Measurements from ENCODE around the gene EGFL7. TPM values are rescaled to one million over a fixed set of nuclear protein-coding genes. Genes with fewer than 3 reads are reported as not detected.

Gene EGFL7
- total RNA-seq, 2 experiments from 2014 or later = 0.29 to 1.1 TPM

DNA sequence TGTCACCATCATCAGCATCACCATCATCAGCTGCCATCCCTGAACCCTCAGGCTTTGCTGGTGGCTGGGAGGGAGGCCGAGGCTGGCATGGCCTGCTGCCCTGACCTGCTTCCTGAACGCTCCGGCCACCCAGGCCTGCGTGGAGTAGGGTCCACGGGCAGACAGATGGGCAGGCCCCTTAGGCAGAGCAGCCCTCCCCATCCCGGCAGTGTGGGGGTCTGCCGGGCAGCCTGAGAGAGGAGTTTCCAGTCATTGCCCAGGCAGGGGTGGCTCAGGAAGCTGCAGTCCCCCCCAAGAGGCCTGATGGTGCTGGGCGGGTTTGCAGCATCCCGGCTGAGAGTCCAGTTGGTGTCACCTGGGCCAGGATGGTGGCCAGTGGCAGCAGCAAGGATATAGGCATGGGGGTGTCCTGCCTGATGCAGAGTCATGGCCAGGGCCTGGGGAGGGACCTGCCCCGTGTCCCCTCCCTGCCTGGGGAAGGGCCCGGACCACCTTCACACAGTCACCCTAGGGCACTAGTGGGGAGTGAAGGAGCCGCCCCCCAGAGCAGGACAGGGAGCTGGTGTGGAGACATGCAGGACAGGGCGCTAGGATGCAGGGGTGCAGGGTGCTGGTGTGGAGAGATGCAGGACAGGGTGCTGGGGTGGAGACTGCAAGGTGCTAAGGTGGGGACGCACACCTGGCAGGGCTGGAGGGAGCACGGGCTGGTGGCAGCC lies 7.7 kb upstream of the EGFL7 start:
- Mint-ChIP-seq H3K36me3 (no peaks in the 10 kb centered on the region), H3K4me1 (peaks cover 5% of the 10 kb centered on the region), H3K27me3 (peaks cover 48% of the 10 kb centered on the region), H3K4me3 (no peak overlapping the region), H3K27ac (no peak overlapping the region), H3K9me3 (ENCODE audit: low read depth) (no peaks in the 10 kb centered on the region)
- DNase-seq (no peak), ATAC-seq (no peak)
- CTCF ChIA-PET = interaction anchor here (3.4 kb wide), 1 partner anchor 170 kb away, joined by 12 read pairs; no protein-coding TSS in a partner anchor

DNA sequence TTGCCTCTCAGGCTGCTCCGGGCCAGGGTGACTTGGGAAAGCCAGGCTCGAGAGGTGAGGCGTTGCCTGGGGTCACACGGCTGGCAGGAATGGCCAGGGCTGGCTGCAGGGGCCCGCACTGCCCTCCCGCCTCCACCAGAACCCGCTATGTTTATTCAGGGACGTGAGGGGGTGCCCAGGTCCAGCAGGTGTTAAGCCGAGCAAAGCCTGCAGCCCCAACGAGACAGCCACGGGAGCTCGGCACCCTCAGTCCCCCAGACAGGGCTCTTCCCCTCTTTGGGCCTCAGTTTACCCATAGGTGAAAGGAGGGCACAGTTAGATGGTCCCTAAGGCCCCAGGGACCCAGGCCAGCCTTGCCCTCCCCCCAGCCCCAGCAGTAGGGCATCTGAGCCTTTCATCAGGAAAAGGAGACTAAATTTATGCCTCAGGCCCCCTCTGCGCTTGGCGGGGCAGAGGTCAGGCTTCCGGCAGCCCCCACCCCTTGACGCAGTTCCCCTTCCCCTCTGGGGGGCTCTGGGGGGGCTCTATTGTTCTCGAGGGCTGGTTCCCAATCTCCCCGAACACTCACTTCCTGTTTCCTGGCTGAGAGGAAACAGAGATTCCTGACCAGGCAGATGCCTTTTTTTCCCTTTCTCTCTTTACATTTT lies 7.1 kb upstream of the EGFL7 start:
- CTCF ChIA-PET = interaction anchor here (3.4 kb wide), 1 partner anchor 171 kb away, joined by 12 read pairs; no protein-coding TSS in a partner anchor

DNA sequence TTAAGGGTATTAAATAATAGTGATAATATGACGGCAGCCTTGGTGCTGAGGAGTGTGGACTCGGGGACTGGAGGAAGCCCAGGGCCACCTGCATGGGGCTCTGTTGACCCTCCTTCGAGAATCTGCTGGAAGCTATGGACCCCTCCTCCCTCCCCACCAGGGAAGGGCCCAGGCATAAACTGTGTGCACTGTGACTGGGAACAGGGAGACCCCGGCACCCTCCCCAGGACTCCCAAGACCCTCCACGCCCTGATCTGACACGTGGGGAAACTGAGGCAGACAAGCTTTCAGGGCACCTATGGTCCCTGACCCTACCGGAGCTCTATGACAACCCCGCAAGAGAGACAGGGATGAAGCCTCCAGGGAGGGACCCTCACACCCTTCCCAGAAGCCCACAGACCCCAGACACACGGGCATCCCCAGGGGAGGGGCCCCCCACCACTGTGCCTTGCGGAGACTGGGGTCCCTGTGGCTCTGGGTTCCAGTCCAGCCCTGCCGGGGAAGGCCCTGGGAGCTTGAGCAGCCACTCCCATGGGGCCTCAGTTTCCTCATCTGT lies 6.5 kb upstream of the EGFL7 start:
- Mint-ChIP-seq H3K27me3 (peaks cover 43% of the 10 kb centered on the region), H3K4me1 (peaks cover 5% of the 10 kb centered on the region), H3K36me3 (no peaks in the 10 kb centered on the region), H3K4me3 (no peak overlapping the region), H3K9me3 (ENCODE audit: low read depth) (no peaks in the 10 kb centered on the region), H3K27ac (no peak overlapping the region)
- CTCF ChIA-PET = interaction anchor here (1.9 to 3.4 kb wide), 2 partner anchors 11 to 171 kb away, joined by 5 to 12 read pairs; no protein-coding TSS in a partner anchor
- ATAC-seq (no peak), DNase-seq (no peak)

More for the DNA sequence above, 7.1 kb upstream of the EGFL7 start:
- no peak overlapping the region for H3K27ac Mint-ChIP-seq
- ATAC-seq = no peak
- no peaks in the 10 kb centered on the region for H3K9me3 Mint-ChIP-seq (ENCODE audit: low read depth)
- H3K27me3 Mint-ChIP-seq = peaks cover 46% of the 10 kb centered on the region
- no peaks in the 10 kb centered on the region for H3K36me3 Mint-ChIP-seq
- DNase-seq = no peak
- no peak overlapping the region for H3K4me3 Mint-ChIP-seq
- H3K4me1 Mint-ChIP-seq = peaks cover 5% of the 10 kb centered on the region

DNA sequence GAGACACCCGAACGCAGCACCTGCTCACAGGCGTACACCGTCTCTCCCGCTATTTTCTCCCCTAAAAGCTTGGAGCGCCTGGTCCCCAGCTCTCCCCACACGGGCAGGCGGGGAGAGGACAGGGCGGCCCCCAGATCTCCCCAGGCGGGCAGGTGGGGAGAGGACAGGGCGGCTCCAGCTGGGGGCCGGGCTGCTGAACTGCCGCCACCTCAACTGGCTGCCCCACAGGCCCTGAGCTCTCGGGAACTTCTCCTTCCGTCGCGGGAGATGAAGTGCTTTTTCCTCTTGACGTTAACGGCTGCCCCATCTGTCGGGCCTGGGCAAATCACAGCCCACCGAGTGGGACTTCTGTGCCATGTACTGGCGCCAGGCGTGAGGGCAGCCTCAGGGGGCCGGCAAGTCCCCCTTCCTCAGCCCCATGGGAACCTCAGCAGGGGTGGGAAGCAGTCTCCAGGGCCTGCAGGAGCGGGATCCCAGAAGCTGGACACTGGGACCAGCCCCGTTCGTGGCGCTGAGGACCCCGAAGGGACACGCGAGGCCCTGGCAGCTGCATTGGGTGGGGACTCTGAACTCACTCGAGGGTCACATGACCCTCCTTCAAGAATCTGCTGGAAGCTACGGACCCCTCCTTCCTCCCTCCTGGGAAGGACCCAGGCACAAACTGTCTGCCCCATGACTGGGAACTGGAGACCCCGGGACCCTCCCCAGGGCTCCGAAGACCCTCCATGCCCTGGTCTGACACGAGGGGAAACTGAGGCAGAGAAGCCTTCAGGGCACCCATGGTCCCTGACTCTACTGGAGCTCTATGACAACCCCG lies 5.7 kb upstream of the EGFL7 start:
- peaks cover 43% of the 10 kb centered on the region for H3K27me3 Mint-ChIP-seq
- no peaks in the 10 kb centered on the region for H3K36me3 Mint-ChIP-seq
- CTCF ChIA-PET = interaction anchor here (1.5 to 3.4 kb wide), 3 partner anchors 12 to 197 kb away, joined by 3 to 12 read pairs (median 5); no protein-coding TSS in a partner anchor
- no peak overlapping the region for H3K4me3 Mint-ChIP-seq
- DNase-seq = no peak
- H3K4me1 Mint-ChIP-seq = peaks cover 5% of the 10 kb centered on the region
- H3K9me3 Mint-ChIP-seq (ENCODE audit: low read depth) = no peaks in the 10 kb centered on the region
- H3K27ac Mint-ChIP-seq = no peak overlapping the region
- no peak for ATAC-seq

DNA sequence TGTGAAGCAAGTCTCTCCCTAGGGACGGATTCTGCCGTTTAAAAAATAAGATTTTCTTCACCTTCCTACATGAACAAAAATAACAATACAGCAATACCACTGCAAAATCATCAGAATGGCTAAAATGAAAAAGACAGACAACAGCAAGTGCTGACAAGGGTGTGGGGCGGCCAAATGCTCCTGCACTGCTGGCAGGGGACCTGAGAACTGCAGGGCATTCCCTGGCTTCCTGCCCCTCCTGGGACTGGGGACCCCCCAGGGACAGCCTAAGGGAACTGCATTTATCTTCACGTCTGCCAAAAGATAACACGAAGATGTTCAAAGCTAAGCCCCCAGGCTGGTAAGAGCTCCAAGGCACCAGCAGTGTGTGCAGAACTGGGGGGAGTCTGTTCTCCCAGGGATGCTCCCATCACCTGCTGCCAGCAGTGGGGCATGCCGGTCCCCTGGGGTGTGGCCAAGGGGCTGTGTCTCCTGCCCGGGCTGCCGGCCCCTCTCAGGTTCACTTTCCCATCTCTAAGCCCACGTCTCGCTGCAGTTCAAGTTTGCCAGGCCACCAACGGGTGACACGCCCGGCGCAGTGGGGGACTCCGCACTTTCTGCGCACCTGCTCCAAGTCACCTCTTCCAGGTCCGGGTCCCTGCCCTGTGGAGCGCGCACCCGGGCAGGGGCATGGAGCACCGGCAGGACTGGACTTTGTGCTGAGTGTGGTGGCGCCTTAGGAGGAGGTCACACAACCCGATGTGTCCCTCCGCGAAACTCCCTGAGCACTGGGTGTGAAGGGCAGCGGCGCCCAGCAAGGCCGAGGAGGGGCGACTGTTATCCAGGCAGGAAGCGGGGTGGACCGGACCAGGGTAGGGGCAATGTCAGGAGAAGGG lies 4.5 kb upstream of the EGFL7 start:
- H3K9me3 Mint-ChIP-seq (ENCODE audit: low read depth) = no peaks in the 10 kb centered on the region
- CTCF ChIA-PET = interaction anchor here (0.7 to 3.4 kb wide), 4 partner anchors 13 to 198 kb away, joined by 3 to 12 read pairs (median 4); no protein-coding TSS in a partner anchor
- DNase-seq = no peak
- H3K27me3 Mint-ChIP-seq = peaks cover 38% of the 10 kb centered on the region
- H3K4me3 Mint-ChIP-seq = no peak overlapping the region
- ATAC-seq = no peak
- H3K27ac Mint-ChIP-seq = no peak overlapping the region
- no peaks in the 10 kb centered on the region for H3K36me3 Mint-ChIP-seq
- peaks cover 5% of the 10 kb centered on the region for H3K4me1 Mint-ChIP-seq

DNA sequence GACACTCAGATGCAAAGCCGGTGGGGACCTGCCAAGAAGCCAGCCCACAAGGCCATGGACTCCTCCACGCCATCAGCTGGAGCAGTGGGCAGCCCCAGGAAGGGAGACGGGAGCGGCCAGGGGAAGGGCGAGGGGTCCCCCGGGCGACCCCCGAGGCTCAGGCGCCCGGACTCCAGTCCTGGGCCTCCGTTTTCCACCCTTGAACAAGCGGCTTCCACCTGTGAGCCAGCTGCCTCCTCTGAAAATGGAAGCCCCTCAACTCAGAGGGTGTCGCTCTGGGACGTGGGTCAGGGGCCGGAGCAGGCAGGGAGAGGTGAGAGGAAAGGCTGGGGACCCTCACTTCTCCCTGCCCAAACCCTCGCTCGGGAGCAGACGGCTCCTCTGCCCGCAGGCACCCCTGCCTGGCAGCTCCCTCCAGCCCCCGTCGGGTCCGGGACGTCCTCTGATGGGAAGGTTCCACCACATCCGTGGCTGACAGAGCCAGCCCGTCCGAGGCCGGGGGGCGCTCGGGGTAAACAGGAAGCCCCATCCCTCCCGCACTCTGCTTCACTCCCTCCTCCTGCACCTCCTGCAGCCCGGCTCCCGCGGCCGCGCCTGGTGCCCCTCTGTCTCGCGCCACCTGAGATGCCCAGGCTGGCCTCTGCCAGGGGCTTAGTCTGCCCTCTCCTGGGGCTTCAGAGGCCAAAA lies 3.7 kb upstream of the EGFL7 start:
- Mint-ChIP-seq H3K4me3 (no peak overlapping the region), H3K4me1 (peaks cover 5% of the 10 kb centered on the region), H3K36me3 (no peaks in the 10 kb centered on the region), H3K27ac (no peak overlapping the region), H3K27me3 (peaks cover 38% of the 10 kb centered on the region), H3K9me3 (ENCODE audit: low read depth) (no peaks in the 10 kb centered on the region)
- CTCF ChIA-PET = interaction anchor here (0.7 to 3.5 kb wide), 2 partner anchors 12 to 13 kb away, joined by 4 to 15 read pairs; no protein-coding TSS in a partner anchor
- DNase-seq (peak; percentile 51), ATAC-seq (peak; percentile 58)

DNA sequence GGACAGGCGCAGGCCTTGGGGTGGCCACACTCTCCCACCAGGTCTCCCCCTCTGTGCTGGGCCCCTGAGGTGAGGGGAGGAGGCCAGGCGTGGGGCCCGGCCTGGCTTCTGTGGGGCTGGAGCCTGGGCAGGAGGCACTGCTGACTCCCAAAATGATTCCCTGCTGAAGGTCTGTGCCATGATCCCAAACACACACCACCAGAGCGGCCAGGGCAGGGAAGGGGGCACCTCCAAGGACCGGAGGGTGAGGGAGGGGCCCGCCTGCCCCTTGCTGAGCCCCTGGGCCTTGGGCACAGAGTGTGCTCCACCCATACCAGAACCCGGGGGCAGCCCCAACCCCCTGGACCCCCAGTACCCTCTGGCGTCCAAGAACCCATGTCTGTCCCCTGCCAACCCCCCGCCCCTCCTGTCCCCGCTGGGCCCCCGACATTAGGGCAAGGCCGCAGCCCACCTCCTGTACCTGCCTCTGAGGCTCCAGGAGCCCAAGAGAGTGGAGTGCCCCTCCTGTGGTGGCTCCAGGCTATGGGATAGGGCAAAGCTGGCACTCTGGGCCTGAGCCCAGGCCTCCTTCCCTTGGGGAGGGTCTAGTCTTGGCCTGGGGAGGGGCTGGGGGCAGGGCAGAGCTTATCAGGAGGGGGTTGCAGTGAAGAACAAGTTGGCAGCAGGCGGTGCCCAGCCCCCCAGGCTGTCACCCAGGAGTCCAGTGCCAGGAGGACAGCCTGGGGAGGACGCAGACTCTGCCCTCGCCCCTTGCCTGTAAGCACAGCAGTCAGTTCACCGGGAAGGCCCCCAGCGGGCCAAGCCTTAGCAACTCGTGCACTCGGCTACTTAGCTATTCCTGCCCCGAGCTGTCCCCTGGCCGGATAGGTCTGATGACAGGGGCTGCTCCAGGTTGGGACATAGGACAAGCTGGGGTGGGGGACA lies 2.6 kb upstream of the EGFL7 start:
- H3K27ac Mint-ChIP-seq = no peak overlapping the region
- DNase-seq = no peak
- CTCF ChIA-PET = interaction anchor here (0.6 to 3.5 kb wide), 3 partner anchors 9 to 175 kb away, joined by 4 to 15 read pairs (median 5); no protein-coding TSS in a partner anchor
- no peak for ATAC-seq
- peaks cover 44% of the 10 kb centered on the region for H3K27me3 Mint-ChIP-seq
- H3K9me3 Mint-ChIP-seq (ENCODE audit: low read depth) = no peaks in the 10 kb centered on the region
- H3K36me3 Mint-ChIP-seq = no peaks in the 10 kb centered on the region
- peaks cover 5% of the 10 kb centered on the region for H3K4me1 Mint-ChIP-seq
- no peak overlapping the region for H3K4me3 Mint-ChIP-seq

DNA sequence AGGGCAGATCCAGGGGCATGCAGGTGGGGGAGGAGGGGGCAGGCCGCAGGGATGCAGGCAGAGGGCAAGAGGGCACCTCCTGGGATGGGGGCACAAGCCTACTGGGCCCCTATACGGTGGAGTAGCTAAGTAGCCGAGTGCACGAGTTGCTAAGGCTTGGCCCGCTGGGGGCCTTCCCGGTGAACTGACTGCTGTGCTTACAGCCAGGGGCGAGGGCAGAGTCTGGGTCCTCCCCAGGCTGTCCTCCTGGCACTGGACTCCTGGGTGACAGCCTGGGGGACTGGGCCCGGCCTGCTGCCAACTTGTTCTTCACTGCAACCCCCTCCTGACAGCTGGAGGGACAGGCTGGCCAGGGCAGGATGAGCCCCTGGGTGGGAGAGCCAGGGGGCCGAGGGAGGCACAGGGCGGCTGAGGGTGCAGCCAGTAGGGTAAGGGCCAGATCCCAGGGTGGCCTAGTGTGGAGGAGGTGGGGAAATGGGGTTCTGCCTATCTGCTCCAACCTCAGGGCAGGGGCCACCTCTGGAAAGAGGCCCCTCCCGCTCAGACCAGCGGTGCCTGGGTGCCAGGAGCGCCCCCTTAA lies 1.7 kb upstream of the EGFL7 start:
- ATAC-seq = no peak
- Mint-ChIP-seq H3K4me3 (no peak overlapping the region), H3K27me3 (peaks cover 36% of the 10 kb centered on the region), H3K4me1 (peaks cover 4% of the 10 kb centered on the region), H3K36me3 (no peaks in the 10 kb centered on the region), H3K27ac (no peak overlapping the region), H3K9me3 (ENCODE audit: low read depth) (no peaks in the 10 kb centered on the region)
- CTCF ChIA-PET = interaction anchor here (0.6 to 3.5 kb wide), 3 partner anchors 10 to 176 kb away, joined by 4 to 15 read pairs (median 5); no protein-coding TSS in a partner anchor
- DNase-seq = no peak

DNA sequence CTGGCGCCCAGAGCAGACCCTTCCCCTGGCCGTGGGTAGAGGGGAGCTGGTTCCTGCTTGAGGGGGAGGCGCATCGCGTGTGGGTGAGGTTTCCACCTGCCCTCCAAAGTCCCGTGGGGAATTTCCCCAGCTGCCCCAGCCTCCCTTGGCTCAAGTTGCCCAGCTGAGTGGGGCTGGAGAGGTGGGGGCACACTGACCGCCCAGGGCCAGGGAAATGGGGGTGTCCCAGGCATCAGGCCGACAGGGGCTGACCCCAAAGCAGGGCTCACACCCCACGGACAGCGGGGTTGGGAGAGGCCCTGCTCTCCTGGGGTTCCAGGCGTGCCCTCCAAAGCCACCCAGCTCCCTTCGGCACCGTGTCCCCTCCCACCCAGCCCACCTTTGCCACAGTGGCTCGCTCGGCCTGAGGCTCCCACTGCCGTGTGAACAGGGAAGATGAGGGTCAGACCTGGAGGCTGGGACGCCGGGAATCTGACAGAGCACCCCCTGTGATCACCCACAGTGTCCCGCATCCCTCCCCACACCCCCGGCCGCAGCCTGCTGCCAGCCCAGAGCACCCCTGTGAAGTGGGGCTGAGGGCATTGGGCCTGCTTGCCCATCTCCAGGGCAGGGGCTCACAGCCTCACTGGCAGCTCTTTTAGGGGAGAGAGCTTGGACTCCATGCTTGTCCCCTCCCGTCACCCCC lies 933 bp upstream of the EGFL7 start:
- Mint-ChIP-seq H3K27me3 (peaks cover 34% of the 10 kb centered on the region), H3K9me3 (ENCODE audit: low read depth) (no peaks in the 10 kb centered on the region), H3K4me1 (peaks cover 5% of the 10 kb centered on the region), H3K4me3 (no peak overlapping the region), H3K36me3 (no peaks in the 10 kb centered on the region), H3K27ac (no peak overlapping the region)
- DNase-seq (no peak), ATAC-seq (no peak)
- CTCF ChIA-PET = interaction anchor here (1.7 to 3.5 kb wide), 2 partner anchors 10 to 177 kb away, joined by 5 to 15 read pairs; no protein-coding TSS in a partner anchor

DNA sequence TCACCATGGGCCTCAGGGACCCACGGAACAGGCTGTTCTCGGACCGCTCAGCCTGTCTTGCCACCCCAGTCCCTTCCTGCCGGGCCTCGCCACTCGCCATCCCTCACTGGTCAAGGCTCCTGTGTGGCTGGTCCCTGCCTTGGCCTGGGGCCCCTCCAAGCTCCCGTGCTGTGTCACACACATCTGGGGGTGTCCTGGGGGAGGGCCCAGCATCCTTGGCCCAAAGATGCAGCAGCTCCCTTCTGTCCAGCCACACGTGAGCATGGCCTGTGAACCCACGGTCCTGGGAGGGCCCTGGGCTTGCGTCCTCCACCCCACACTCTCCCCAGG lies 425 bp upstream of the EGFL7 start:
- H3K27ac Mint-ChIP-seq = no peak overlapping the region
- H3K4me1 Mint-ChIP-seq = peaks cover 5% of the 10 kb centered on the region
- DNase-seq = no peak
- H3K27me3 Mint-ChIP-seq = peaks cover 30% of the 10 kb centered on the region
- no peaks in the 10 kb centered on the region for H3K9me3 Mint-ChIP-seq (ENCODE audit: low read depth)
- CTCF ChIA-PET = interaction anchor here (1.7 to 3.5 kb wide), 2 partner anchors 10 to 178 kb away, joined by 5 to 15 read pairs; no protein-coding TSS in a partner anchor
- ATAC-seq = no peak
- H3K4me3 Mint-ChIP-seq = no peak overlapping the region
- H3K36me3 Mint-ChIP-seq = no peaks in the 10 kb centered on the region

All from activated CD8-positive, alpha-beta memory T cell treated with anti-CD3 and anti-CD28 coated beads, Interleukin-2, amount 10 ng/mL, durations not matched to agents 7 days and 5 days (primary cell).